Endodermal cell (in vitro differentiated cells): ENCODE measurements around the gene EVX2. TPM values are rescaled to one million over a fixed set of nuclear protein-coding genes. Genes with fewer than 3 reads are reported as not detected.

Experiments used
- DNase-seq: peaks from one replicate; pipeline ENCODE4 v3.0.0-alpha.2; 2017
- H3K27ac ChIP-seq: 2 replicates; pipeline ENCODE4 v1.5.1; 2013; ENCODE audit warnings: mild to moderate bottlenecking, low read depth, low read length, moderate library complexity
- H3K27me3 ChIP-seq: 2 replicates; pipeline ENCODE4 v1.6.1; 2013; ENCODE audit warnings: mild to moderate bottlenecking, low read length, moderate library complexity; ENCODE audit not compliant: insufficient read depth, control insufficient read depth, poor library complexity, severe bottlenecking
- H3K36me3 ChIP-seq: 2 replicates; pipeline ENCODE4 v1.7.0; 2013; ENCODE audit warnings: mild to moderate bottlenecking, low read length, moderate library complexity; ENCODE audit not compliant: control insufficient read depth, insufficient read depth
- H3K4me1 ChIP-seq: one replicate; pipeline ENCODE4 v1.7.0; 2013; ENCODE audit warnings: low read length; ENCODE audit not compliant: control insufficient read depth, insufficient read depth
- H3K4me3 ChIP-seq: 2 replicates; pipeline ENCODE4 v1.5.1; 2013; ENCODE audit warnings: mild to moderate bottlenecking, low read length, moderate library complexity
- H3K9ac ChIP-seq: 2 replicates; pipeline ENCODE4 v1.6.1; 2013; ENCODE audit warnings: mild to moderate bottlenecking, low read length, moderate library complexity; ENCODE audit not compliant: poor library complexity, severe bottlenecking; ENCODE audit errors: extremely low read depth
- H3K9me3 ChIP-seq: 2 replicates; pipeline ENCODE4 v1.6.1; 2013; ENCODE audit warnings: mild to moderate bottlenecking, low read length, moderate library complexity; ENCODE audit not compliant: control insufficient read depth
- H3K27ac Mint-ChIP-seq: 2 replicates; pipeline ENCODE4 v1.8.0; 2020; ENCODE audit warnings: mixed read lengths
- H3K27me3 Mint-ChIP-seq: 2 replicates; pipeline ENCODE4 v1.8.0; 2021; ENCODE audit warnings: mild to moderate bottlenecking, mixed read lengths; ENCODE audit not compliant: insufficient read depth
- H3K36me3 Mint-ChIP-seq: 2 replicates; pipeline ENCODE4 v1.8.0; 2020; ENCODE audit warnings: low read depth, mixed read lengths
- H3K4me1 Mint-ChIP-seq: 2 replicates; pipeline ENCODE4 v1.8.0; 2020; ENCODE audit warnings: mixed read lengths
- H3K4me3 Mint-ChIP-seq: 2 replicates; pipeline ENCODE4 v1.8.0; 2020; ENCODE audit warnings: mild to moderate bottlenecking, moderate library complexity, mixed read lengths
- H3K9me3 Mint-ChIP-seq: 2 replicates; pipeline ENCODE4 v1.8.0; 2020; ENCODE audit warnings: mild to moderate bottlenecking, mixed read lengths
- CTCF ChIP-seq: fragments of 200-600 bp; sonication (generic); conservative IDR thresholded peaks from 2 replicates; pipeline ENCODE4 v1.5.0; 2021; ENCODE audit warnings: antibody characterized with exemption, mild to moderate bottlenecking
- WGBS, 2 experiments: methylation state at CpG; one replicate each; pipeline versions ENCODE4 v1.1.5 to v1.1.7; 2013; ENCODE audit warnings: missing lambda C conversion rate in 2 of 2, mixed read lengths in 1 of 2; ENCODE audit not compliant: insufficient coverage in 1 of 2, insufficient read length in 1 of 2; 5-methylcytosine and 5-hydroxymethylcytosine counted together
- total RNA-seq, 2 donors: library from RNA; stranded (reverse); fragmentation: NEBNext Ultra II Directional in 1 of 2; extraction: Animal tissue kit (Norgen Biotek cat#: 25700) in 1 of 2; gene quantifications; 2 replicates in 1 of 2; 3 replicates in 1 of 2; pipeline ENCODE4 v1.2.1, GENCODE V29; 2021

The EVX2 gene
- total RNA-seq, 2 donors from 2014 or later: not detected

- Histone ChIP-seq H3K27me3 (peaks cover 24% of the 10 kb centered on the region), H3K9me3 (no peaks in the 10 kb centered on the region), H3K27ac (no peak overlapping the region), H3K9ac (no peak overlapping the region), H3K36me3 (no peaks in the 10 kb centered on the region), H3K4me3 (no peak overlapping the region), H3K4me1 (peaks cover 2% of the 10 kb centered on the region)
- H3K27me3 Mint-ChIP-seq: peaks cover 44% of the 10 kb centered on the region
- no peak overlapping the region for H3K4me3 Mint-ChIP-seq
- WGBS, 2 experiments: 85 to 93% methylated on average over 2 to 3 of the region's 3 CpGs
- peaks cover 2% of the 10 kb centered on the region for H3K9me3 Mint-ChIP-seq
- H3K36me3 Mint-ChIP-seq: no peaks in the 10 kb centered on the region
- peaks cover 5% of the 10 kb centered on the region for H3K4me1 Mint-ChIP-seq
- no peak for DNase-seq
- no peak for TF ChIP-seq CTCF
- no peak overlapping the region for H3K27ac Mint-ChIP-seq
These were observed 44.4 kb downstream of the EVX2 start for GRCh38 chr2:176039375-176039774.

GRCh38 chr2:176038694-176039093, 45.1 kb downstream of the EVX2 start:
- no peak for DNase-seq
- Mint-ChIP-seq H3K9me3 (no peaks in the 10 kb centered on the region), H3K36me3 (no peaks in the 10 kb centered on the region), H3K4me3 (no peak overlapping the region), H3K27me3 (peaks cover 46% of the 10 kb centered on the region), H3K4me1 (peaks cover 5% of the 10 kb centered on the region), H3K27ac (no peak overlapping the region)
- H3K4me1 ChIP-seq: peaks cover 2% of the 10 kb centered on the region
- WGBS, 2 experiments: 88 to 89% methylated on average over 1 to 2 of the region's 2 CpGs
- H3K27ac ChIP-seq: no peak overlapping the region
- H3K36me3 ChIP-seq: no peaks in the 10 kb centered on the region
- no peak overlapping the region for H3K4me3 ChIP-seq
- no peaks in the 10 kb centered on the region for H3K9me3 ChIP-seq
- no peak for TF ChIP-seq CTCF
- no peak overlapping the region for H3K9ac ChIP-seq
- H3K27me3 ChIP-seq: peaks cover 24% of the 10 kb centered on the region

GRCh38 chr2:176035013-176035691, 48.6 kb downstream of the EVX2 start:
- H3K9me3 ChIP-seq: no peaks in the 10 kb centered on the region
- H3K4me1 ChIP-seq: peaks cover 2% of the 10 kb centered on the region
- H3K9ac ChIP-seq: no peak overlapping the region
- no peak overlapping the region for H3K4me3 Mint-ChIP-seq
- no peak for TF ChIP-seq CTCF
- H3K27ac ChIP-seq: no peak overlapping the region
- peaks cover 5% of the 10 kb centered on the region for H3K4me1 Mint-ChIP-seq
- H3K27me3 Mint-ChIP-seq: peaks cover 33% of the 10 kb centered on the region
- no peak overlapping the region for H3K27ac Mint-ChIP-seq
- H3K36me3 Mint-ChIP-seq: no peaks in the 10 kb centered on the region
- H3K9me3 Mint-ChIP-seq: no peaks in the 10 kb centered on the region
- H3K36me3 ChIP-seq: no peaks in the 10 kb centered on the region
- DNase-seq: no peak
- peaks cover 13% of the 10 kb centered on the region for H3K27me3 ChIP-seq
- no peak overlapping the region for H3K4me3 ChIP-seq
- 82 to 100% methylated on average over 4 to 6 of the region's 6 CpGs for WGBS, 2 experiments
